AG04450 (cell line): ENCODE measurements around the gene PTPRC. TPM values are rescaled to one million over a fixed set of nuclear protein-coding genes. Genes with fewer than 3 reads are reported as not detected.

ENCODE experiments used
- CTCF ChIA-PET: fragments of 300-600, 350-600 bp; formaldehyde crosslinking; extraction: SDS; loops from one replicate; lab custom pipeline; 2022; ENCODE audit warnings: antibody characterized with exemption, inconsistent platforms; lab: Charles Lee
- POLR2A ChIA-PET: fragments of 350-600 bp; formaldehyde crosslinking; extraction: SDS; loops from one replicate; lab custom pipeline; 2021; ENCODE audit warnings: antibody characterized with exemption, inconsistent platforms; lab: Yijun Ruan, JAX
- DNase-seq: peaks from one replicate; pipeline ENCODE4 v3.0.0-alpha.2; 2011; ENCODE audit warnings: low read depth, low spot score
- H3K27ac ChIP-seq: one replicate; pipeline ENCODE4 v1.5.1; 2012; ENCODE audit warnings: low read depth, low read length, control low read depth
- H3K27me3 ChIP-seq: one replicate; pipeline ENCODE4 v1.6.0; 2012; ENCODE audit warnings: low read length; ENCODE audit not compliant: control insufficient read depth, insufficient read depth
- H3K4me3 ChIP-seq: 2 replicates; pipeline ENCODE4 v1.5.1; 2011; ENCODE audit warnings: mild to moderate bottlenecking, low read depth, low read length, control low read depth
- H3K9me3 ChIP-seq: 2 replicates; pipeline ENCODE4 v1.5.1; 2012; ENCODE audit warnings: low read length; ENCODE audit not compliant: control insufficient read depth, insufficient read depth
- polyA plus RNA-seq: library from polyadenylated mRNA; depleted of rRNA; stranded (reverse); fragments of >200 nt; gene quantifications from 2 replicates; pipeline ENCODE4 v1.2.3, GENCODE V29; 2011
- TF ChIP-seq, protein P1 (sequence below): IDR thresholded peaks from 2 replicates; pipeline ENCODE4 v1.5.1; 2011; ENCODE audit warnings: low read depth, low read length, control low read depth, inconsistent platforms

PTPRC gene
- polyA plus RNA-seq, 1 experiment = 0.05 TPM

DNA sequence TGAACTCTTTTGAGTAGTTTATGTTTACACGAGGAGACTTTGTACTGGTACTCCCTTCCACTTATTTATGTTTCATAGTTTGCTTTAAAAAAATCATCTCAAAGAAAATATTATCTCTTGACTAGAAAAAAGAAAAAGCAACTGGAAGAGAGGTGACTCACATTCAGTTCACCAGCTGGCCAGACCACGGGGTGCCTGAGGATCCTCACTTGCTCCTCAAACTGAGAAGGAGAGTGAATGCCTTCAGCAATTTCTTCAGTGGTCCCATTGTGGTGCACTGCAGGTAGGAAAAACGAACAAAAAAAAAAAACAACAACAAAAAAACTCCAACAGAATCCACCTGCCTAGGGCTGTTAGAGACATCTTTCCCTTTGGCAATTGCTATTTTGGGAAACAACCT, 102.9 kb downstream of the PTPRC start:
- Histone ChIP-seq H3K4me3 (no peak overlapping the region), H3K27ac (no peak overlapping the region), H3K27me3 (no peaks in the 10 kb centered on the region), H3K9me3 (no peaks in the 10 kb centered on the region)
- CTCF ChIA-PET = interaction anchor here (0.7 kb wide), 2 partner anchors 10 to 147 kb away, joined by 3 read pairs; no protein-coding TSS in a partner anchor
- POLR2A ChIA-PET = no interaction called here
- TF ChIP-seq, protein P1, sequence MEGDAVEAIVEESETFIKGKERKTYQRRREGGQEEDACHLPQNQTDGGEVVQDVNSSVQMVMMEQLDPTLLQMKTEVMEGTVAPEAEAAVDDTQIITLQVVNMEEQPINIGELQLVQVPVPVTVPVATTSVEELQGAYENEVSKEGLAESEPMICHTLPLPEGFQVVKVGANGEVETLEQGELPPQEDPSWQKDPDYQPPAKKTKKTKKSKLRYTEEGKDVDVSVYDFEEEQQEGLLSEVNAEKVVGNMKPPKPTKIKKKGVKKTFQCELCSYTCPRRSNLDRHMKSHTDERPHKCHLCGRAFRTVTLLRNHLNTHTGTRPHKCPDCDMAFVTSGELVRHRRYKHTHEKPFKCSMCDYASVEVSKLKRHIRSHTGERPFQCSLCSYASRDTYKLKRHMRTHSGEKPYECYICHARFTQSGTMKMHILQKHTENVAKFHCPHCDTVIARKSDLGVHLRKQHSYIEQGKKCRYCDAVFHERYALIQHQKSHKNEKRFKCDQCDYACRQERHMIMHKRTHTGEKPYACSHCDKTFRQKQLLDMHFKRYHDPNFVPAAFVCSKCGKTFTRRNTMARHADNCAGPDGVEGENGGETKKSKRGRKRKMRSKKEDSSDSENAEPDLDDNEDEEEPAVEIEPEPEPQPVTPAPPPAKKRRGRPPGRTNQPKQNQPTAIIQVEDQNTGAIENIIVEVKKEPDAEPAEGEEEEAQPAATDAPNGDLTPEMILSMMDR = no peak
- peak; percentile 6 for DNase-seq

DNA sequence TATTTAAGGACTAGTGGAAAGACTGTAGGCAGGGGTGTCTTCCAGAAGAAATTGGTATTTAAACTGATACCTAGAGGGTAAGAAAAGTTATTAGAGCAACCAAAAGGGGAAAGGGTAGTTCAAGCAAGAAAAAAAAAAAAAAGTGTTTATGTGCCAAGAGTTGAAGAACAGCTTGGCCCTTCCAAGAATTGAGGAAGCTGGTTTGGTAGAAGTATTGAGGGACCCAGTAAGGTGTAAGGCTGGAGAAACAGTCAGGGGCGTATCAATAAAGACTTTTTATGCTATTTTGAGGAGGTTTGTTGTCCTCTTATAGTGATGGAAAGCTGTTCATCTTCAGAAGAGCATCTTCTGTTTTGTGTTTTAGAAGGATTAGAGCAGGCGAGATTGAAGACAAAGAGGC, 108.3 kb downstream of the PTPRC start:
- Histone ChIP-seq H3K9me3 (no peaks in the 10 kb centered on the region), H3K27me3 (no peaks in the 10 kb centered on the region), H3K27ac (no peak overlapping the region), H3K4me3 (no peak overlapping the region)
- CTCF ChIA-PET = no interaction called here
- TF ChIP-seq, protein P1 = no peak
- no peak for DNase-seq
- POLR2A ChIA-PET = no interaction called here

DNA sequence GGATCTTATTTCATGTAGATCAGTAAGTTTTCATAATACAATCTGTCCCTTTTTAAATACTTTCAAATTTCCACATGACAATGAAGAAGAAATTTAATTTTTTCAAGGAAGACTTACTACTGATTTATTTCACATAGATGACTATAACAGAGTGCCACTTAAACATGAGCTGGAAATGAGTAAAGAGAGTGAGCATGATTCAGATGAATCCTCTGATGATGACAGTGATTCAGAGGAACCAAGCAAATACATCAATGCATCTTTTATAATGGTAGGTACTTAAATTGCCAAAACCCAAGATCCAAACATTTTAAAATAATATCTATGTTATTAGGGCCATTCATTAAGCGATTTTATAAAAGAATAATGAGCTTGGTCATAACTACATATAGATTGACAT, 110.4 kb downstream of the PTPRC start:
- no peak overlapping the region for H3K27ac ChIP-seq
- no peak for DNase-seq
- H3K4me3 ChIP-seq = no peak overlapping the region
- no peaks in the 10 kb centered on the region for H3K27me3 ChIP-seq
- no peaks in the 10 kb centered on the region for H3K9me3 ChIP-seq
- TF ChIP-seq, protein P1 = no peak
- ChIA-PET CTCF (interaction anchor here (1.0 to 1.2 kb wide), 2 partner anchors 673 to 715 kb away, joined by 3 read pairs; no protein-coding TSS in a partner anchor), POLR2A (no interaction called here)

DNA sequence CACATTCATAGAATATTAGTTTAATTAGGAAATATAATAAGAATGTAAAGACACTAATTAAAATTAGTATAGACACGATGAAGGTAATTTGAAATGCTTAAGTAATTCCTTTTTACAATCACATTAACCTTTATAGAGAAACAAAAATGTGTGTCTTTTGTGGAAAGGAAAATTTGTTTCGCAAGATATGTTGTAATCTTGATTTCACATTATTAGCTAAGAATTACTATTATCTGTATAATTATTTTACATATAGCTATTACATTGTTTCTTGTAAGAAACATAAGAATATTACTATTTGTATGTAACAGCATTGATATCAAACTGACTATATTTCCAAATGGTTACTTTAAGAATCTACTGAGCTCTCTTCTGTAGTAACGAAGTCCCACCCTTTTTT, 111.2 kb downstream of the PTPRC start:
- CTCF ChIA-PET = interaction anchor here (1.0 kb wide), 1 partner anchor 672 kb away, joined by 3 read pairs; no protein-coding TSS in a partner anchor
- Histone ChIP-seq H3K9me3 (no peaks in the 10 kb centered on the region), H3K27me3 (no peaks in the 10 kb centered on the region), H3K4me3 (no peak overlapping the region), H3K27ac (no peak overlapping the region)
- no peak for DNase-seq
- TF ChIP-seq, protein P1 = no peak
- POLR2A ChIA-PET = no interaction called here

DNA sequence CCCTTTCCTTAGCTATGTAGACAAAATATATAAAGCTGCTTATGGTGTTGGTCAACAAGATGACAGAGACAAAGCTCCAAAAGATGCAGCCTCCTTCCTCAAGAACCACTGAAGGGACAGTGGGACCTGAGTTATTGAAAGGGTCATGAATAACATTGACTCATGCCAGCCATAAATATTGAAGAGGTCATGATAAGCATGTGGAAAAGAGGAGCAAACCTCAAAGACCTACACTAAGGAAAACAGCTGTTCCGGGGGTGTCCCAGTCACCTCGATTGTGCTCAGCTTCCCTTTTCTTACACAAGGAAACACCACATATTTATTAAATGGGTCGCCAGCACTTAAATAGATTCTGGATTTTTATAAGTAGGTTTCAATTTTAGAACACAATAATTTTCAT, 112.9 kb downstream of the PTPRC start:
- POLR2A ChIA-PET = no interaction called here
- Histone ChIP-seq H3K27me3 (no peaks in the 10 kb centered on the region), H3K27ac (no peak overlapping the region), H3K9me3 (no peaks in the 10 kb centered on the region), H3K4me3 (no peak overlapping the region)
- CTCF ChIA-PET = interaction anchor here (0.6 to 1.2 kb wide), 3 partner anchors 10 to 709 kb away, joined by 3 to 4 read pairs (median 3); no protein-coding TSS in a partner anchor
- DNase-seq = no peak
- TF ChIP-seq, protein P1 = no peak
